HepG2 (cell line): ENCODE results near the gene PMS1. TPM values are rescaled to one million over a fixed set of nuclear protein-coding genes. Genes with fewer than 3 reads are reported as not detected.

Experiments
- DNMT1 ChIP-seq: sonication (generic); formaldehyde crosslinking; IDR thresholded peaks from 2 replicates; pipeline ENCODE4 v1.5.1; 2020; ENCODE audit warnings: mild to moderate bottlenecking, missing genetic modification reagents
- PTBP1 ChIP-seq: fragments of 200-400 bp; formaldehyde crosslinking; IDR thresholded peaks from 2 replicates; pipeline ENCODE4 v1.6.1; 2018; ENCODE audit warnings: low read length, low read depth; ENCODE audit not compliant: poor library complexity, severe bottlenecking
- RARG ChIP-seq: sonication (generic); formaldehyde crosslinking; IDR thresholded peaks from 2 replicates; pipeline ENCODE4 v1.4.0; 2020; ENCODE audit warnings: low read depth, mild to moderate bottlenecking, missing genetic modification reagents
- RELA ChIP-seq: sonication (generic); formaldehyde crosslinking; IDR thresholded peaks from 2 replicates; pipeline ENCODE4 v1.4.0; 2020; ENCODE audit warnings: missing genetic modification reagents
- SALL1 ChIP-seq: sonication (generic); formaldehyde crosslinking; IDR thresholded peaks from 2 replicates; pipeline ENCODE4 v1.8.0; 2022; ENCODE audit warnings: mild to moderate bottlenecking, missing genetic modification reagents
- TCF7L2 ChIP-seq: IDR thresholded peaks from 2 replicates; pipeline ENCODE4 v1.6.1; 2011; ENCODE audit warnings: mild to moderate bottlenecking, low read depth, low read length, moderate library complexity
- ZKSCAN5 ChIP-seq: sonication (generic); formaldehyde crosslinking; IDR thresholded peaks from 2 replicates; pipeline ENCODE4 v1.5.1; 2020; ENCODE audit warnings: mild to moderate bottlenecking, missing genetic modification reagents
- ZNF292 ChIP-seq: sonication (generic); formaldehyde crosslinking; IDR thresholded peaks from 2 replicates; pipeline ENCODE4 v1.8.1; 2022; ENCODE audit warnings: mild to moderate bottlenecking, low read depth, missing genetic modification reagents, borderline replicate concordance
- ZNF335 ChIP-seq: sonication (generic); formaldehyde crosslinking; IDR thresholded peaks from 2 replicates; pipeline ENCODE4 v1.4.0; 2020; ENCODE audit warnings: missing genetic modification reagents
- ZNF543 ChIP-seq: sonication (generic); formaldehyde crosslinking; IDR thresholded peaks from 2 replicates; pipeline ENCODE4 v1.4.0; 2020; ENCODE audit warnings: mild to moderate bottlenecking, missing genetic modification reagents
- ZNF552 ChIP-seq: sonication (generic); formaldehyde crosslinking; IDR thresholded peaks from 2 replicates; pipeline ENCODE4 v1.9.0; 2022; ENCODE audit warnings: missing genetic modification reagents, mild to moderate bottlenecking, borderline replicate concordance
- polyA plus RNA-seq, 8 experiments: library from polyadenylated mRNA; depleted of rRNA in 3 of 8; stranded (reverse) in 7 of 8; unstranded in 1 of 8; fragments of >200 nt; fragmentation: Illumina TruSeq in 4 of 8; extraction: Trizol in 4 of 8; gene quantifications; 2 replicates each; pipeline versions ENCODE4 v1.2.1 to v1.2.3, GENCODE V29; 2011 to 2016; ENCODE audit warnings: low read depth in 4 of 8, missing spikeins in 1 of 8, mixed read lengths in 1 of 8; ENCODE audit not compliant: insufficient read depth in 1 of 8
- total RNA-seq, 5 experiments: library from RNA; depleted of rRNA; stranded (reverse); fragments of >200 nt; fragmentation: Illumina TruSeq; extraction: Trizol; gene quantifications; 2 replicates each; pipeline ENCODE4 v1.2.3, GENCODE V29; 2016; ENCODE audit warnings: low read depth in 1 of 5
- TF ChIP-seq, protein P1 (sequence below): sonication (generic); formaldehyde crosslinking; IDR thresholded peaks from 2 replicates; pipeline ENCODE4 v1.8.0; 2022; ENCODE audit warnings: missing genetic modification reagents, low read depth, mild to moderate bottlenecking, borderline replicate concordance
- TF ChIP-seq, protein P2 (sequence below): IDR thresholded peaks from 2 replicates; pipeline ENCODE4 v1.6.1; 2016; ENCODE audit warnings: low read depth, borderline replicate concordance
- TF ChIP-seq, protein P3 (sequence below): sonication (generic); formaldehyde crosslinking; IDR thresholded peaks from 2 replicates; pipeline ENCODE4 v1.4.0; 2020; ENCODE audit warnings: missing genetic modification reagents
- TF ChIP-seq, protein P4 (sequence below): sonication (generic); formaldehyde crosslinking; IDR thresholded peaks from 2 replicates; pipeline ENCODE4 v1.5.0; 2020; ENCODE audit warnings: mild to moderate bottlenecking, missing genetic modification reagents
- TF ChIP-seq, protein P5 (sequence below): IDR thresholded peaks from 2 replicates; pipeline ENCODE4 v1.6.1; 2012; ENCODE audit warnings: low read depth, low read length, improper control_type of control experiment

The PMS1 gene
- total and polyA plus RNA-seq, 2 of the 13 experiments (the other 11 are each of a cell fraction or from before 2014, with no cell fraction given) = 14.6 to 39.9 TPM

DNA sequence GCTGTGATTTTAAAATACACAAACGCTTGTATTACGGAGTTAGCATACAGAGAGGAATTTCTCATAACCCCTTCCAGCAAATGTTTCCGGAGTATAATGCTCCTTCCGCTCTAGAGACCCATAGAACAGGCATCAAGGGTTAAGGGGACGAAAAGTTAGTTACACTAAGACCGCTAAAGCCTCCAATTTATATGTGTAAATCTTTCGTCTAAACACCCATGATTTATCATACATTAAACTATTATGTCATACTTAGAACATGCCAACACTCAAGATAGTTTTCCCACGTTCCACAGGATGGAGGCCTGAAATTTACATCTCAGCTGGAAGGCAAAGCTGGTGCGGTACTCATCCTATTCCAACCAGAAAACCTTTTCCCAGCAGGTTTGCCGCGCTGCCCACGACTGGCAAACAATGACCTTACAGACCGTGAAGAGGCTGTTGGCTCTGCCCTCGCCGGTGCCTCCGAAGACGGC is 761 bp upstream of the PMS1 start (continued):
- TF ChIP-seq RELA (CRISPR knock-in tag) (no peak), DNMT1 (no peak), SALL1 (CRISPR knock-in tag) (no peak), PTBP1 (no peak), TCF7L2 (no peak), ZNF335 (CRISPR knock-in tag) (no peak), ZNF552 (CRISPR knock-in tag) (no peak), ZNF292 (CRISPR knock-in tag) (no peak; the same call in 1 of the 2 replicates), ZNF543 (CRISPR knock-in tag) (no peak), RARG (no peak), ZKSCAN5 (CRISPR knock-in tag) (no peak)
- TF ChIP-seq, protein P1, sequence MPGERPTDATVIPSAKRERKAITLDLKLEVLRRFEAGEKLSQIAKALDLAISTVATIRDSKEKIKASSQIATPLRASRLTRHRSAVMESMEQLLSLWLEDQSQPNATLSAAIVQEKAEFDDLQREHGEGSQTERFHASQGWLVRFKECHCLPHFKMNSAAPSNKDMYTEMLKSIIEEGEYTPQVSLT (CRISPR knock-in tag) = no peak
- TF ChIP-seq, protein P2, sequence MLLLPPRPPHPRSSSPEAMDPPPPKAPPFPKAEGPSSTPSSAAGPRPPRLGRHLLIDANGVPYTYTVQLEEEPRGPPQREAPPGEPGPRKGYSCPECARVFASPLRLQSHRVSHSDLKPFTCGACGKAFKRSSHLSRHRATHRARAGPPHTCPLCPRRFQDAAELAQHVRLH (CRISPR knock-in tag) = no peak
- TF ChIP-seq, protein P3, sequence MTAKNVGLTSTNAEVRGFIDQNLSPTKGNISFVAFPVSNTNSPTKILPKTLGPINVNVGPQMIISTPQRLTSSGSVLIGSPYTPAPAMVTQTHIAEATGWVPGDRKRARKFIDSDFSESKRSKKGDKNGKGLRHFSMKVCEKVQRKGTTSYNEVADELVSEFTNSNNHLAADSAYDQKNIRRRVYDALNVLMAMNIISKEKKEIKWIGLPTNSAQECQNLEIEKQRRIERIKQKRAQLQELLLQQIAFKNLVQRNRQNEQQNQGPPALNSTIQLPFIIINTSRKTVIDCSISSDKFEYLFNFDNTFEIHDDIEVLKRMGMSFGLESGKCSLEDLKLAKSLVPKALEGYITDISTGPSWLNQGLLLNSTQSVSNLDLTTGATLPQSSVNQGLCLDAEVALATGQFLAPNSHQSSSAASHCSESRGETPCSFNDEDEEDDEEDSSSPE (CRISPR knock-in tag) = no peak
- TF ChIP-seq, protein P4, sequence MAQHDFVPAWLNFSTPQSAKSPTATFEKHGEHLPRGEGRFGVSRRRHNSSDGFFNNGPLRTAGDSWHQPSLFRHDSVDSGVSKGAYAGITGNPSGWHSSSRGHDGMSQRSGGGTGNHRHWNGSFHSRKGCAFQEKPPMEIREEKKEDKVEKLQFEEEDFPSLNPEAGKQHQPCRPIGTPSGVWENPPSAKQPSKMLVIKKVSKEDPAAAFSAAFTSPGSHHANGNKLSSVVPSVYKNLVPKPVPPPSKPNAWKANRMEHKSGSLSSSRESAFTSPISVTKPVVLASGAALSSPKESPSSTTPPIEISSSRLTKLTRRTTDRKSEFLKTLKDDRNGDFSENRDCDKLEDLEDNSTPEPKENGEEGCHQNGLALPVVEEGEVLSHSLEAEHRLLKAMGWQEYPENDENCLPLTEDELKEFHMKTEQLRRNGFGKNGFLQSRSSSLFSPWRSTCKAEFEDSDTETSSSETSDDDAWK (CRISPR knock-in tag) = no peak
- TF ChIP-seq, protein P5, sequence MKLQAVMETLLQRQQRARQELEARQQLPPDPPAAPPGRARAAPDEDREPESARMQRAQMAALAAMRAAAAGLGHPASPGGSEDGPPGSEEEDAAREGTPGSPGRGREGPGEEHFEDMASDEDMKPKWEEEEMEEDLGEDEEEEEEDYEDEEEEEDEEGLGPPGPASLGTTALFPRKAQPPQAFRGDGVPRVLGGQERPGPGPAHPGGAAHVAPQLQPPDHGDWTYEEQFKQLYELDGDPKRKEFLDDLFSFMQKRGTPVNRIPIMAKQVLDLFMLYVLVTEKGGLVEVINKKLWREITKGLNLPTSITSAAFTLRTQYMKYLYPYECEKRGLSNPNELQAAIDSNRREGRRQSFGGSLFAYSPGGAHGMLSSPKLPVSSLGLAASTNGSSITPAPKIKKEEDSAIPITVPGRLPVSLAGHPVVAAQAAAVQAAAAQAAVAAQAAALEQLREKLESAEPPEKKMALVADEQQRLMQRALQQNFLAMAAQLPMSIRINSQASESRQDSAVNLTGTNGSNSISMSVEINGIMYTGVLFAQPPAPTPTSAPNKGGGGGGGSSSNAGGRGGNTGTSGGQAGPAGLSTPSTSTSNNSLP = no peak
